Measurements from ENCODE around the gene PNO1.
"Not testable (repeated sequence)": the region's sequence is repeated elsewhere in the genome, so short reads cannot be mapped to it uniquely, and the experiment has no call there.

Gene PNO1

GRCh38 chr2:68175210-68175609, 17.5 kb downstream of the PNO1 start:
- H3K4me1 Mint-ChIP-seq (ENCODE audit: low read depth) = peaks cover 22% of the 10 kb centered on the region
- H3K9me3 Mint-ChIP-seq, H3K4me3 Mint-ChIP-seq, H3K27ac Mint-ChIP-seq, H3K27me3 Mint-ChIP-seq: not testable (repeated sequence)
- H3K36me3 Mint-ChIP-seq (ENCODE audit: low read depth) = peaks cover 36% of the 10 kb centered on the region

GRCh38 chr2:68176657-68177056, 19.0 kb downstream of the PNO1 start:
- Mint-ChIP-seq H3K4me1 (ENCODE audit: low read depth) (peaks cover 22% of the 10 kb centered on the region), H3K4me3 (no peak overlapping the region), H3K27ac (no peak overlapping the region), H3K36me3 (ENCODE audit: low read depth) (peaks cover 44% of the 10 kb centered on the region), H3K27me3 (no peaks in the 10 kb centered on the region), H3K9me3 (no peaks in the 10 kb centered on the region)

- peak overlapping the region; percentile 40 for H3K27ac Mint-ChIP-seq
- no peak overlapping the region for H3K4me3 Mint-ChIP-seq
- peaks cover 51% of the 10 kb centered on the region for H3K36me3 Mint-ChIP-seq (ENCODE audit: low read depth)
- H3K9me3 Mint-ChIP-seq = no peaks in the 10 kb centered on the region
- no peaks in the 10 kb centered on the region for H3K27me3 Mint-ChIP-seq
- H3K4me1 Mint-ChIP-seq (ENCODE audit: low read depth) = peaks cover 22% of the 10 kb centered on the region
Measured at GRCh38 chr2:68177541-68177940, 19.9 kb downstream of the PNO1 start.

- Mint-ChIP-seq H3K9me3 (no peaks in the 10 kb centered on the region), H3K27ac (peak overlapping the region; percentile 56), H3K27me3 (no peaks in the 10 kb centered on the region), H3K4me1 (ENCODE audit: low read depth) (peaks cover 17% of the 10 kb centered on the region), H3K4me3 (no peak overlapping the region), H3K36me3 (ENCODE audit: low read depth) (peaks cover 59% of the 10 kb centered on the region)
Measured at GRCh38 chr2:68178432-68178831, 20.7 kb downstream of the PNO1 start.

GRCh38 chr2:68178954-68179627, 21.4 kb downstream of the PNO1 start:
- peaks cover 65% of the 10 kb centered on the region for H3K36me3 Mint-ChIP-seq (ENCODE audit: low read depth)
- H3K27me3 Mint-ChIP-seq = no peaks in the 10 kb centered on the region
- H3K4me1 Mint-ChIP-seq (ENCODE audit: low read depth) = peaks cover 13% of the 10 kb centered on the region
- peak overlapping the region; percentile 49 for H3K27ac Mint-ChIP-seq
- no peak overlapping the region for H3K4me3 Mint-ChIP-seq
- no peaks in the 10 kb centered on the region for H3K9me3 Mint-ChIP-seq

- Mint-ChIP-seq H3K36me3 (ENCODE audit: low read depth) (peaks cover 75% of the 10 kb centered on the region), H3K4me1 (ENCODE audit: low read depth) (peaks cover 22% of the 10 kb centered on the region), H3K9me3 (no peaks in the 10 kb centered on the region), H3K4me3 (no peak overlapping the region), H3K27ac (no peak overlapping the region), H3K27me3 (no peaks in the 10 kb centered on the region)
Measured at GRCh38 chr2:68182902-68183301, 25.2 kb downstream of the PNO1 start.

- no peak overlapping the region for H3K4me3 Mint-ChIP-seq
- peaks cover 31% of the 10 kb centered on the region for H3K4me1 Mint-ChIP-seq (ENCODE audit: low read depth)
- H3K36me3 Mint-ChIP-seq (ENCODE audit: low read depth) = peaks cover 54% of the 10 kb centered on the region
- no peak overlapping the region for H3K27ac Mint-ChIP-seq
- no peaks in the 10 kb centered on the region for H3K27me3 Mint-ChIP-seq
- no peaks in the 10 kb centered on the region for H3K9me3 Mint-ChIP-seq
Measured at GRCh38 chr2:68185541-68186164, 28.0 kb downstream of the PNO1 start.

- Mint-ChIP-seq H3K4me3 (no peak overlapping the region), H3K9me3 (no peaks in the 10 kb centered on the region), H3K4me1 (ENCODE audit: low read depth) (peaks cover 46% of the 10 kb centered on the region), H3K27me3 (no peaks in the 10 kb centered on the region), H3K27ac (no peak overlapping the region), H3K36me3 (ENCODE audit: low read depth) (peaks cover 41% of the 10 kb centered on the region)
Measured at GRCh38 chr2:68187329-68187728, 29.6 kb downstream of the PNO1 start.

- H3K36me3 Mint-ChIP-seq (ENCODE audit: low read depth) = peaks cover 28% of the 10 kb centered on the region
- H3K4me3 Mint-ChIP-seq = peak overlapping the region; percentile 23
- H3K4me1 Mint-ChIP-seq (ENCODE audit: low read depth) = peaks cover 60% of the 10 kb centered on the region
- no peak overlapping the region for H3K27ac Mint-ChIP-seq
- no peaks in the 10 kb centered on the region for H3K9me3 Mint-ChIP-seq
- H3K27me3 Mint-ChIP-seq = no peaks in the 10 kb centered on the region
Measured at GRCh38 chr2:68188831-68189230, 31.1 kb downstream of the PNO1 start.

- Mint-ChIP-seq H3K9me3 (no peaks in the 10 kb centered on the region), H3K36me3 (ENCODE audit: low read depth) (peaks cover 23% of the 10 kb centered on the region), H3K27ac (peak overlapping the region; percentile 71), H3K27me3 (no peaks in the 10 kb centered on the region), H3K4me1 (ENCODE audit: low read depth) (peaks cover 73% of the 10 kb centered on the region), H3K4me3 (no peak overlapping the region)
Measured at GRCh38 chr2:68189991-68190784, 32.5 kb downstream of the PNO1 start.

GRCh38 chr2:68190991-68191731, 33.5 kb downstream of the PNO1 start:
- peak overlapping the region; percentile 71 for H3K27ac Mint-ChIP-seq
- H3K9me3 Mint-ChIP-seq = no peaks in the 10 kb centered on the region
- H3K36me3 Mint-ChIP-seq (ENCODE audit: low read depth) = peaks cover 14% of the 10 kb centered on the region
- H3K4me3 Mint-ChIP-seq = no peak overlapping the region
- H3K4me1 Mint-ChIP-seq (ENCODE audit: low read depth) = peaks cover 80% of the 10 kb centered on the region
- no peaks in the 10 kb centered on the region for H3K27me3 Mint-ChIP-seq

GRCh38 chr2:68193144-68193543, 35.5 kb downstream of the PNO1 start:
- H3K9me3 Mint-ChIP-seq = no peaks in the 10 kb centered on the region
- H3K27me3 Mint-ChIP-seq = no peaks in the 10 kb centered on the region
- H3K27ac Mint-ChIP-seq = peak overlapping the region; percentile 85
- peaks cover 82% of the 10 kb centered on the region for H3K4me1 Mint-ChIP-seq (ENCODE audit: low read depth)
- no peak overlapping the region for H3K4me3 Mint-ChIP-seq
- peaks cover 4% of the 10 kb centered on the region for H3K36me3 Mint-ChIP-seq (ENCODE audit: low read depth)

- Mint-ChIP-seq H3K9me3 (no peaks in the 10 kb centered on the region), H3K4me3 (no peak overlapping the region), H3K27ac (peak overlapping the region; percentile 71), H3K36me3 (ENCODE audit: low read depth) (peaks cover 4% of the 10 kb centered on the region), H3K4me1 (ENCODE audit: low read depth) (peaks cover 75% of the 10 kb centered on the region), H3K27me3 (no peaks in the 10 kb centered on the region)
Measured at GRCh38 chr2:68193787-68194372, 36.2 kb downstream of the PNO1 start.

GRCh38 chr2:68195096-68195495, 37.4 kb downstream of the PNO1 start:
- no peaks in the 10 kb centered on the region for H3K9me3 Mint-ChIP-seq

More at GRCh38 chr2:68195096-68195495, 37.4 kb downstream of the PNO1 start:
- H3K4me1 Mint-ChIP-seq (ENCODE audit: low read depth) = peaks cover 74% of the 10 kb centered on the region
- H3K4me3 Mint-ChIP-seq = no peak overlapping the region
- H3K36me3 Mint-ChIP-seq (ENCODE audit: low read depth) = peaks cover 8% of the 10 kb centered on the region
- H3K27ac Mint-ChIP-seq = no peak overlapping the region
- H3K27me3 Mint-ChIP-seq = no peaks in the 10 kb centered on the region

Data from stimulated activated naive CD8-positive, alpha-beta T cell treated with anti-CD3 and anti-CD28 coated beads, Interleukin-15, Interleukin-2, amounts not matched to agents 100 ng/mL and 50 ng/mL, for 24 hours (primary cell).